Activated CD8-positive, alpha-beta T cell treated with anti-CD3 and anti-CD28 coated beads, Interleukin-2, amount 10 ng/mL, durations not matched to agents 7 days and 5 days (primary cell): ENCODE data around the gene SLC22A17. TPM values are rescaled to one million over a fixed set of nuclear protein-coding genes. Genes with fewer than 3 reads are reported as not detected.
A peak's percentile ranks its signal among the peaks of the same experiment; 100 is the strongest.

Experiments used
- ATAC-seq: fragments of 150-1000 bp; cut with Tn5 transposase; one replicate; pipeline ENCODE4 v1.10.0; 2021; ENCODE audit warnings: moderate library complexity
- CTCF ChIA-PET: fragments of 350-600 bp; sonication (Branson Sonifier 250); formaldehyde crosslinking; loops from one replicate; lab custom pipeline; 2021; ENCODE audit warnings: antibody characterized with exemption; lab: Charles Lee
- POLR2A ChIA-PET: fragments of 350-600 bp; sonication (Branson Sonifier 250); formaldehyde crosslinking; loops from one replicate; lab custom pipeline; 2021; ENCODE audit warnings: antibody characterized with exemption; lab: Charles Lee
- DNase-seq: peaks from one replicate; pipeline ENCODE4 v3.0.0-alpha.2; 2020
- H3K27ac Mint-ChIP-seq: one replicate; pipeline ENCODE4 v1.8.0; 2021; ENCODE audit warnings: mild to moderate bottlenecking, mixed read lengths
- H3K27me3 Mint-ChIP-seq: one replicate; pipeline ENCODE4 v1.8.0; 2021; ENCODE audit warnings: low read depth, mixed read lengths
- H3K36me3 Mint-ChIP-seq: one replicate; pipeline ENCODE4 v1.8.0; 2021; ENCODE audit warnings: low read depth, mixed read lengths
- H3K4me1 Mint-ChIP-seq: one replicate; pipeline ENCODE4 v1.8.0; 2021; ENCODE audit warnings: low read depth, mixed read lengths
- H3K4me3 Mint-ChIP-seq: one replicate; pipeline ENCODE4 v1.8.0; 2021; ENCODE audit warnings: mild to moderate bottlenecking, mixed read lengths
- H3K9me3 Mint-ChIP-seq: one replicate; pipeline ENCODE4 v1.8.0; 2022; ENCODE audit warnings: mixed read lengths; ENCODE audit not compliant: insufficient read depth
- total RNA-seq, 2 experiments: library from RNA; stranded (reverse); gene quantifications; one replicate each; pipeline ENCODE4 v1.2.3, GENCODE V29; 2021

The SLC22A17 gene
- total RNA-seq, 2 experiments from 2014 or later, result 0.94 to 1.1 TPM

- H3K4me3 Mint-ChIP-seq, result no peak overlapping the region
- CTCF ChIA-PET, result interaction anchor here (1.0 to 7.5 kb wide), 17 partner anchors 9 to 261 kb away, joined by 3 to 87 read pairs (median 7); no protein-coding TSS in a partner anchor
- no peak overlapping the region for H3K27ac Mint-ChIP-seq
- no peak for DNase-seq
- no peak for ATAC-seq
- H3K4me1 Mint-ChIP-seq, result peaks cover 2% of the 10 kb centered on the region
- POLR2A ChIA-PET, result no interaction called here
- no peaks in the 10 kb centered on the region for H3K36me3 Mint-ChIP-seq
- no peaks in the 10 kb centered on the region for H3K9me3 Mint-ChIP-seq
- H3K27me3 Mint-ChIP-seq, result peaks cover 6% of the 10 kb centered on the region
These were observed 28.3 kb upstream of the SLC22A17 start for GRCh38 chr14:23380976-23381375.

- Mint-ChIP-seq H3K27me3 (peaks cover 6% of the 10 kb centered on the region), H3K4me1 (peaks cover 2% of the 10 kb centered on the region), H3K4me3 (no peak overlapping the region), H3K27ac (no peak overlapping the region), H3K36me3 (no peaks in the 10 kb centered on the region), H3K9me3 (no peaks in the 10 kb centered on the region)
- DNase-seq, result no peak
- peak; percentile 21 for ATAC-seq
- CTCF ChIA-PET, result interaction anchor here (0.7 to 7.5 kb wide), 41 partner anchors 9 to 614 kb away, joined by 3 to 87 read pairs (median 5); partner anchors contain the start of genes OXA1L, PABPN1 and SLC22A17
- POLR2A ChIA-PET, result interaction anchor here (1.0 kb wide), 1 partner anchor 54 kb away, joined by 5 read pairs; no protein-coding TSS in a partner anchor
These were observed 27.7 kb upstream of the SLC22A17 start for GRCh38 chr14:23380197-23380914.

- peaks cover 2% of the 10 kb centered on the region for H3K4me1 Mint-ChIP-seq
- ChIA-PET POLR2A (interaction anchor here (1.0 kb wide), 1 partner anchor 53 kb away, joined by 5 read pairs; no protein-coding TSS in a partner anchor), CTCF (interaction anchor here (0.7 to 7.5 kb wide), 43 partner anchors 8 to 613 kb away, joined by 3 to 87 read pairs (median 5); partner anchors contain the start of genes OXA1L, PABPN1 and SLC22A17)
- H3K27me3 Mint-ChIP-seq, result peaks cover 6% of the 10 kb centered on the region
- no peak overlapping the region for H3K27ac Mint-ChIP-seq
- peak; percentile 72 for DNase-seq
- no peak overlapping the region for H3K4me3 Mint-ChIP-seq
- no peaks in the 10 kb centered on the region for H3K36me3 Mint-ChIP-seq
- H3K9me3 Mint-ChIP-seq, result no peaks in the 10 kb centered on the region
- peak; percentile 93 for ATAC-seq
These were observed 26.9 kb upstream of the SLC22A17 start for GRCh38 chr14:23379366-23380196.

- DNase-seq (no peak), ATAC-seq (no peak)
- POLR2A ChIA-PET, result no interaction called here
- Mint-ChIP-seq H3K4me3 (no peak overlapping the region), H3K4me1 (peaks cover 2% of the 10 kb centered on the region), H3K27ac (no peak overlapping the region), H3K27me3 (peaks cover 8% of the 10 kb centered on the region), H3K36me3 (no peaks in the 10 kb centered on the region), H3K9me3 (no peaks in the 10 kb centered on the region)
- CTCF ChIA-PET, result interaction anchor here (1.0 to 7.5 kb wide), 6 partner anchors 40 to 257 kb away, joined by 3 to 87 read pairs (median 4); partner anchors contain the start of gene PABPN1
These were observed 26.0 kb upstream of the SLC22A17 start for GRCh38 chr14:23378612-23379220.

GRCh38 chr14:23377573-23378563, 25.2 kb upstream of the SLC22A17 start:
- CTCF ChIA-PET, result interaction anchor here (1.2 to 7.5 kb wide), 3 partner anchors 50 to 257 kb away, joined by 4 to 87 read pairs (median 27); partner anchors contain the start of gene PABPN1

GRCh38 chr14:23377198-23377550, 24.5 kb upstream of the SLC22A17 start:
- Mint-ChIP-seq H3K36me3 (no peaks in the 10 kb centered on the region), H3K27ac (no peak overlapping the region), H3K4me1 (peaks cover 5% of the 10 kb centered on the region), H3K27me3 (peaks cover 6% of the 10 kb centered on the region), H3K9me3 (no peaks in the 10 kb centered on the region), H3K4me3 (no peak overlapping the region)
- DNase-seq, result no peak
- CTCF ChIA-PET, result interaction anchor here (7.5 kb wide), 1 partner anchor 50 kb away, joined by 87 read pairs; no protein-coding TSS in a partner anchor
- ATAC-seq, result no peak
- POLR2A ChIA-PET, result interaction anchor here (2.1 kb wide), 1 partner anchor 55 kb away, joined by 7 read pairs; no protein-coding TSS in a partner anchor

More at GRCh38 chr14:23377573-23378563, 25.2 kb upstream of the SLC22A17 start:
- POLR2A ChIA-PET, result interaction anchor here (2.1 kb wide), 1 partner anchor 56 kb away, joined by 7 read pairs; no protein-coding TSS in a partner anchor
- DNase-seq, result no peak
- no peak for ATAC-seq
- Mint-ChIP-seq H3K27ac (no peak overlapping the region), H3K4me1 (peaks cover 2% of the 10 kb centered on the region), H3K4me3 (no peak overlapping the region), H3K9me3 (no peaks in the 10 kb centered on the region), H3K27me3 (peaks cover 8% of the 10 kb centered on the region), H3K36me3 (no peaks in the 10 kb centered on the region)

GRCh38 chr14:23376482-23377197, 24.0 kb upstream of the SLC22A17 start, which contains the start of gene CMTM5:
Gene CMTM5 (plus strand): TSS chr14:23377046. CDS start chr14:23377252, 206 bp downstream.
- Mint-ChIP-seq H3K4me3 (no peak within 1 kb of the TSS), H3K36me3 (no peaks in the 10 kb centered on the region), H3K27ac (no peak within 1 kb of the TSS), H3K9me3 (no peaks in the 10 kb centered on the region), H3K27me3 (peaks cover 6% of the 10 kb centered on the region), H3K4me1 (peaks cover 10% of the 10 kb centered on the region)
- CTCF ChIA-PET, result interaction anchor here (7.5 kb wide), 1 partner anchor 49 kb away, joined by 87 read pairs; no protein-coding TSS in a partner anchor
- DNase-seq (no peak), ATAC-seq (no peak)
- POLR2A ChIA-PET, result interaction anchor here (2.1 kb wide), 1 partner anchor 54 kb away, joined by 7 read pairs; no protein-coding TSS in a partner anchor

- ATAC-seq (no peak), DNase-seq (no peak)
- Mint-ChIP-seq H3K4me1 (peaks cover 17% of the 10 kb centered on the region), H3K36me3 (no peaks in the 10 kb centered on the region), H3K27ac (no peak overlapping the region), H3K27me3 (peaks cover 6% of the 10 kb centered on the region), H3K4me3 (no peak overlapping the region), H3K9me3 (no peaks in the 10 kb centered on the region)
- ChIA-PET POLR2A (interaction anchor here (2.1 kb wide), 1 partner anchor 53 kb away, joined by 7 read pairs; no protein-coding TSS in a partner anchor), CTCF (interaction anchor here (1.3 kb wide), 1 partner anchor 23 kb away, joined by 5 read pairs; the partner anchor contains the start of gene SLC22A17)
These were observed 23.0 kb upstream of the SLC22A17 start for GRCh38 chr14:23375527-23376251.

GRCh38 chr14:23373041-23373440, 20.4 kb upstream of the SLC22A17 start:
- H3K4me1 Mint-ChIP-seq, result peaks cover 17% of the 10 kb centered on the region
- DNase-seq, result no peak
- no peaks in the 10 kb centered on the region for H3K36me3 Mint-ChIP-seq
- ATAC-seq, result no peak
- no peaks in the 10 kb centered on the region for H3K9me3 Mint-ChIP-seq
- no peak overlapping the region for H3K27ac Mint-ChIP-seq
- H3K4me3 Mint-ChIP-seq, result no peak overlapping the region
- ChIA-PET CTCF (interaction anchor here (1.0 kb wide), 1 partner anchor 12 kb away, joined by 4 read pairs; no protein-coding TSS in a partner anchor), POLR2A (no interaction called here)
- H3K27me3 Mint-ChIP-seq, result peaks cover 10% of the 10 kb centered on the region
